IMR-90 (cell line): ENCODE measurements around the gene ZFYVE28. TPM values are rescaled to one million over a fixed set of nuclear protein-coding genes. Genes with fewer than 3 reads are reported as not detected.

Experiments
- ATAC-seq: fragments of 200-7000 bp; cut with Tn5 transposase; 2 replicates; pipeline ENCODE4 v1.9.1; 2020; ENCODE audit warnings: low read depth, mild to moderate bottlenecking, moderate library complexity
- BruUV-seq: library from RNA; stranded (reverse); fragments of 400-500 nt; replicated peaks from 2 replicates; lab custom pipeline; 2021; lab: Mats Ljungman, UMichigan
- CTCF ChIA-PET: fragments of 300-600 bp; formaldehyde crosslinking; extraction: SDS; loops from one replicate; lab custom pipeline; 2021; ENCODE audit warnings: antibody characterized with exemption; lab: Yijun Ruan, JAX
- POLR2A ChIA-PET: fragments of 300-600 bp; sonication (Branson Sonifier 250); formaldehyde crosslinking; loops from one replicate; lab custom pipeline; 2022; ENCODE audit warnings: antibody characterized with exemption; ENCODE audit not compliant: unreplicated experiment; lab: Charles Lee
- DNase-seq: peaks from one replicate; pipeline ENCODE4 v3.0.0; 2013
- H2AFZ ChIP-seq: replicated peaks from 2 replicates; pipeline ENCODE3; 2013; ENCODE audit warnings: low read length, mild to moderate bottlenecking; ENCODE audit not compliant: poor library complexity
- H2AK5ac ChIP-seq: 2 replicates; pipeline ENCODE4 v1.6.1; 2013; ENCODE audit warnings: low read depth, low read length, inconsistent platforms
- H2AK9ac ChIP-seq: replicated peaks from 2 replicates; pipeline ENCODE3; 2013; ENCODE audit warnings: mild to moderate bottlenecking, low read depth, low read length, moderate library complexity; ENCODE audit not compliant: poor library complexity
- H2BK120ac ChIP-seq: 2 replicates; pipeline ENCODE4 v1.6.1; 2013; ENCODE audit warnings: low read depth, low read length, inconsistent platforms
- H2BK15ac ChIP-seq: 3 replicates; pipeline ENCODE4 v1.6.1; 2013; ENCODE audit warnings: low read depth, low read length, inconsistent platforms
- H2BK20ac ChIP-seq: 2 replicates; pipeline ENCODE4 v1.6.1; 2013; ENCODE audit warnings: low read depth, mild to moderate bottlenecking, inconsistent platforms, low read length, moderate library complexity
- H2BK5ac ChIP-seq: 2 replicates; pipeline ENCODE4 v1.6.1; 2013; ENCODE audit warnings: mild to moderate bottlenecking, low read depth, low read length, inconsistent platforms; ENCODE audit not compliant: poor library complexity, severe bottlenecking
- H3K14ac ChIP-seq: replicated peaks from 2 replicates; pipeline ENCODE4 v1.6.1; 2013; ENCODE audit warnings: low read depth, low read length, inconsistent platforms
- H3K18ac ChIP-seq: 2 replicates; pipeline ENCODE4 v1.6.1; 2013; ENCODE audit warnings: low read depth, low read length, control low read depth
- H3K23ac ChIP-seq: 2 replicates; pipeline ENCODE4 v1.6.1; 2013; ENCODE audit warnings: low read depth, low read length, inconsistent platforms
- H3K27ac ChIP-seq: 2 replicates; pipeline ENCODE4 v1.5.1; 2013; ENCODE audit warnings: mild to moderate bottlenecking, control low read depth, low read length; ENCODE audit not compliant: insufficient read depth
- H3K27me3 ChIP-seq: 2 replicates; pipeline ENCODE4 v1.6.1; 2013; ENCODE audit warnings: low read length; ENCODE audit not compliant: control insufficient read depth, insufficient read depth
- H3K36me3 ChIP-seq: 2 replicates; pipeline ENCODE4 v1.6.1; 2013; ENCODE audit warnings: low read length, mixed read lengths; ENCODE audit not compliant: control insufficient read depth, insufficient read depth
- H3K4ac ChIP-seq: 2 replicates; pipeline ENCODE4 v1.6.1; 2013; ENCODE audit warnings: low read depth, low read length, inconsistent platforms
- H3K4me1 ChIP-seq: 2 replicates; pipeline ENCODE4 v1.6.1; 2013; ENCODE audit warnings: low read length, mixed read lengths; ENCODE audit not compliant: control insufficient read depth, insufficient read depth
- H3K4me2 ChIP-seq: 2 replicates; pipeline ENCODE4 v1.6.1; 2013; ENCODE audit warnings: low read depth, mild to moderate bottlenecking, control low read depth, low read length, moderate library complexity
- H3K4me3 ChIP-seq: 2 replicates; pipeline ENCODE4 v1.5.1; 2013; ENCODE audit warnings: low read depth, mild to moderate bottlenecking, control low read depth, low read length, moderate library complexity; ENCODE audit not compliant: insufficient read depth
- H3K56ac ChIP-seq: 2 replicates; pipeline ENCODE4 v1.6.1; 2013; ENCODE audit warnings: low read length, inconsistent platforms; ENCODE audit not compliant: insufficient read depth; ENCODE audit errors: extremely low read depth
- H3K79me1 ChIP-seq, 2 experiments: 2 replicates each; pipeline ENCODE4 v1.6.1; 2013; ENCODE audit warnings: low read length in 2 of 2, inconsistent platforms in 1 of 2, low read depth in 1 of 2
- H3K9ac ChIP-seq: 2 replicates; pipeline ENCODE4 v1.6.1; 2013; ENCODE audit warnings: low read depth, low read length, control low read depth
- H3K9me1 ChIP-seq: 2 replicates; pipeline ENCODE4 v1.6.1; 2013; ENCODE audit warnings: low read length, inconsistent platforms; ENCODE audit not compliant: insufficient read depth
- H3K9me3 ChIP-seq: 2 replicates; pipeline ENCODE4 v1.6.1; 2013; ENCODE audit warnings: low read length; ENCODE audit not compliant: control insufficient read depth, insufficient read depth
- H4K20me1 ChIP-seq: 2 replicates; pipeline ENCODE4 v1.6.1; 2013; ENCODE audit warnings: low read length, inconsistent platforms; ENCODE audit not compliant: insufficient read depth
- H4K5ac ChIP-seq: 2 replicates; pipeline ENCODE4 v1.6.1; 2013; ENCODE audit warnings: mild to moderate bottlenecking, low read depth, low read length, control low read depth
- H4K8ac ChIP-seq, 2 experiments: 2 replicates each; pipeline ENCODE4 v1.6.1; 2013; ENCODE audit warnings: low read depth in 2 of 2, low read length in 2 of 2, control low read depth in 1 of 2, inconsistent platforms in 1 of 2
- H4K91ac ChIP-seq: 2 replicates; pipeline ENCODE4 v1.6.1; 2013; ENCODE audit warnings: low read depth, low read length, inconsistent platforms; ENCODE audit not compliant: insufficient read depth
- BHLHE40 ChIP-seq: fragments of 150-350 bp; IDR thresholded peaks from 2 replicates; pipeline ENCODE4 v1.6.1; 2016; ENCODE audit warnings: mild to moderate bottlenecking, low read depth, low read length
- CEBPB ChIP-seq: IDR thresholded peaks from 2 replicates; pipeline ENCODE4 v1.6.1; 2012; ENCODE audit warnings: low read depth, low read length, improper control_type of control experiment
- CHD1 ChIP-seq: IDR thresholded peaks from 2 replicates; pipeline ENCODE4 v1.6.1; 2012; ENCODE audit warnings: low read depth, low read length, improper control_type of control experiment
- CTCF ChIP-seq: conservative IDR thresholded peaks from 2 replicates; pipeline ENCODE4 v1.5.1; 2012; ENCODE audit warnings: mild to moderate bottlenecking, low read depth, low read length, improper control_type of control experiment
- ELK1 ChIP-seq: fragments of 150-350 bp; IDR thresholded peaks from 2 replicates; pipeline ENCODE4 v1.6.1; 2016; ENCODE audit warnings: low read depth, mild to moderate bottlenecking, low read length, moderate library complexity, borderline replicate concordance
- FOS ChIP-seq: fragments of 150-350 bp; IDR thresholded peaks from 2 replicates; pipeline ENCODE4 v1.6.1; 2016; ENCODE audit warnings: low read depth, low read length
- MAFK ChIP-seq: IDR thresholded peaks from 2 replicates; pipeline ENCODE4 v1.6.1; 2012; ENCODE audit warnings: low read depth, low read length, improper control_type of control experiment
- MAZ ChIP-seq: IDR thresholded peaks from 2 replicates; pipeline ENCODE4 v1.6.1; 2012; ENCODE audit warnings: low read depth, mild to moderate bottlenecking, low read length, improper control_type of control experiment, moderate library complexity, borderline replicate concordance
- MXI1 ChIP-seq: IDR thresholded peaks from 2 replicates; pipeline ENCODE4 v1.6.1; 2012; ENCODE audit warnings: low read depth, mild to moderate bottlenecking, low read length, moderate library complexity, borderline replicate concordance
- NFE2L2 ChIP-seq: fragments of 150-350 bp; IDR thresholded peaks from 2 replicates; pipeline ENCODE4 v1.6.1; 2016; ENCODE audit warnings: low read depth, mild to moderate bottlenecking, low read length
- POLR2A ChIP-seq: IDR thresholded peaks from 2 replicates; pipeline ENCODE4 v1.6.1; 2012; ENCODE audit warnings: mild to moderate bottlenecking, low read depth, low read length
- RAD21 ChIP-seq: IDR thresholded peaks from 2 replicates; pipeline ENCODE4 v1.6.1; 2012; ENCODE audit warnings: low read length, improper control_type of control experiment
- RCOR1 ChIP-seq: IDR thresholded peaks from 2 replicates; pipeline ENCODE4 v1.6.1; 2012; ENCODE audit warnings: mild to moderate bottlenecking, low read length, improper control_type of control experiment; ENCODE audit not compliant: insufficient replicate concordance
- RFX5 ChIP-seq: IDR thresholded peaks from 2 replicates; pipeline ENCODE4 v1.8.0; 2012; ENCODE audit warnings: low read depth, mild to moderate bottlenecking, low read length, moderate library complexity
- SMC3 ChIP-seq: fragments of 150-350 bp; IDR thresholded peaks from 2 replicates; pipeline ENCODE4 v1.6.1; 2016; ENCODE audit warnings: low read depth, mild to moderate bottlenecking, antibody characterized with exemption, low read length, moderate library complexity
- WGBS, 2 experiments: methylation state at CpG; one replicate each; pipeline versions ENCODE4 v1.1.5 to v1.1.7; 2013; ENCODE audit warnings: missing lambda C conversion rate in 2 of 2; ENCODE audit not compliant: insufficient read length in 1 of 2; ENCODE audit errors: extremely low coverage in 2 of 2; 5-methylcytosine and 5-hydroxymethylcytosine counted together
- dilution Hi-C: fragments of 300-500 bp; cut with HindIII; formaldehyde crosslinking; loops from one replicate; pipeline ENCODE4 v1.14.3; 2018; ENCODE audit warnings: low sequenced_read_pairs; ENCODE audit not compliant: unreplicated experiment
- in situ Hi-C: fragments of 300-500 bp; cut with MboI; formaldehyde crosslinking; loops from 3 replicates; pipeline ENCODE4 v1.14.3; 2019; ENCODE audit warnings: low sequenced_read_pairs, inconsistent platforms, mixed read lengths
- intact Hi-C: fragments of 100-400 bp; cut with micrococcal nuclease; formaldehyde crosslinking; loops from 2 replicates; pipeline ENCODE4 v1.10.0; 2022
- polyA plus RNA-seq, 3 experiments: library from polyadenylated mRNA; depleted of rRNA; stranded (reverse); fragments of >200 nt; gene quantifications; 2 replicates each; pipeline ENCODE4 v1.2.3, GENCODE V29; 2012; ENCODE audit warnings: low replicate concordance in 1 of 3
- total RNA-seq: library from RNA; depleted of rRNA; stranded (reverse); fragments of >200 nt; gene quantifications from 2 replicates; pipeline ENCODE4 v1.2.3, GENCODE V29; 2012
- TF ChIP-seq, protein P1 (sequence below): fragments of 150-350 bp; IDR thresholded peaks from 2 replicates; pipeline ENCODE4 v1.6.1; 2017; ENCODE audit warnings: mild to moderate bottlenecking, antibody characterized with exemption, low read length, low read depth

ZFYVE28 gene
- total and polyA plus RNA-seq, 2 of the 4 experiments (the other 2 are of a cell fraction), result 0.36 to 1.2 TPM

DNA sequence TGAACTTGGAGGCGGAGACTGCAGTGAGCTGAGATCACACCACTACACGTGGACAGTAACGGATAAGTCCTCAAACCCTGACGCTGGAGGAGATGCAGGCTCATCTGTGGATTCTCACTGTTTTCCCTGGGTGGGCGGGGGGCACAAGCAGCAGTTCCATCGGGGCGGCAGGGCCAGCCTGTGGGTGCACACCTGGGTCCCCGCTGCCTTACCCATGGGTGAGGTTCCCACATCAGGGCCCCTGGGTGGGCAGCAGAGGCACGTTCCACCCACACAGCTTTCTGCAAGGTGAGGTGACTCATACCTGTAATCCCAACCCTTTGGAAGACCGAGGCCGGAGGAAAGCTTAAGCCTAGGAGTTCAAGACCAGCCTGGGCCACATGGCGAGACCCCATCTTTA lies 100.0 kb downstream of the ZFYVE28 start:
- DNase-seq (no peak), ATAC-seq (no peak)
- Histone ChIP-seq H4K91ac (no peak overlapping the region), H3K14ac (no peak overlapping the region), H2BK15ac (no peak overlapping the region), H3K4me3 (no peak overlapping the region), H4K20me1 (no peaks in the 10 kb centered on the region), H2AK5ac (no peak overlapping the region), H3K36me3 (no peaks in the 10 kb centered on the region), H3K9me1 (no peaks in the 10 kb centered on the region; the same call in 1 of the 2 replicates), H3K27ac (no peak overlapping the region), H3K4ac (no peak overlapping the region), H3K56ac (no peak overlapping the region), H4K8ac (no peak overlapping the region), H3K4me1 (peaks cover 7% of the 10 kb centered on the region; the same call in 1 of the 2 replicates), H4K5ac (no peak overlapping the region), H3K23ac (no peak overlapping the region), H3K9me3 (peaks cover 11% of the 10 kb centered on the region), H3K27me3 (peaks cover 2% of the 10 kb centered on the region; the same call in 1 of the 2 replicates), H3K4me2 (no peak overlapping the region), H3K18ac (no peak overlapping the region), H3K9ac (no peak overlapping the region), H2AFZ (no peak overlapping the region), H2BK120ac (no peak overlapping the region), H2BK20ac (no peak overlapping the region), H2BK5ac (no peak overlapping the region), H2AK9ac (no peak overlapping the region), H3K79me1 (no peaks in the 10 kb centered on the region)
- WGBS, 2 experiments, result 100% methylated on average over 1 of the region's 12 CpGs; no CpG with 5 or more reads in 1 of the 2 experiments
- no TSS peak for BruUV-seq
- in situ Hi-C loops (no loop called here), dilution Hi-C loops (no loop called here), intact Hi-C loops (no loop called here)
- POLR2A ChIA-PET, result no interaction called here
- CTCF ChIA-PET, result no interaction called here
- no peak for TF ChIP-seq CTCF
- TF ChIP-seq FOS, result no peak
- TF ChIP-seq MAFK, result no peak
- no peak for TF ChIP-seq SMC3
- no peak for TF ChIP-seq RCOR1
- TF ChIP-seq, protein P1, sequence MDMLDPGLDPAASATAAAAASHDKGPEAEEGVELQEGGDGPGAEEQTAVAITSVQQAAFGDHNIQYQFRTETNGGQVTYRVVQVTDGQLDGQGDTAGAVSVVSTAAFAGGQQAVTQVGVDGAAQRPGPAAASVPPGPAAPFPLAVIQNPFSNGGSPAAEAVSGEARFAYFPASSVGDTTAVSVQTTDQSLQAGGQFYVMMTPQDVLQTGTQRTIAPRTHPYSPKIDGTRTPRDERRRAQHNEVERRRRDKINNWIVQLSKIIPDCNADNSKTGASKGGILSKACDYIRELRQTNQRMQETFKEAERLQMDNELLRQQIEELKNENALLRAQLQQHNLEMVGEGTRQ, result no peak
- TF ChIP-seq CHD1, result no peak
- no peak for TF ChIP-seq MAZ
- no peak for TF ChIP-seq MXI1
- TF ChIP-seq RFX5, result no peak
- no peak for TF ChIP-seq POLR2A
- no peak for TF ChIP-seq ELK1
- no peak for TF ChIP-seq NFE2L2
- TF ChIP-seq CEBPB, result no peak
- TF ChIP-seq RAD21, result no peak
- TF ChIP-seq BHLHE40, result no peak
